Activated CD8-positive, alpha-beta memory T cell treated with anti-CD3 and anti-CD28 coated beads for 36 hours (primary cell): ENCODE results near the gene AASS. TPM values are rescaled to one million over a fixed set of nuclear protein-coding genes. Genes with fewer than 3 reads are reported as not detected.

Source experiments
- CTCF ChIA-PET: fragments of 350-600 bp; sonication (Branson Sonifier 250); formaldehyde crosslinking; loops from one replicate; lab custom pipeline; 2021; ENCODE audit warnings: antibody characterized with exemption; lab: Charles Lee
- POLR2A ChIA-PET: fragments of 350-600 bp; sonication (Branson Sonifier 250); formaldehyde crosslinking; loops from one replicate; lab custom pipeline; 2021; ENCODE audit warnings: antibody characterized with exemption; lab: Charles Lee
- total RNA-seq, 2 experiments: library from RNA; stranded (reverse); gene quantifications; one replicate each; pipeline ENCODE4 v1.2.3, GENCODE V29; 2021

The AASS gene
- total RNA-seq, 2 experiments from 2014 or later = 1.4 TPM

- ChIA-PET POLR2A (no interaction called here), CTCF (no interaction called here)
Observed at GRCh38 chr7:122056977-122057376, 87.1 kb downstream of the AASS start.

GRCh38 chr7:122055073-122055472 lies 89.0 kb downstream of the AASS start:
- CTCF ChIA-PET = no interaction called here

DNA sequence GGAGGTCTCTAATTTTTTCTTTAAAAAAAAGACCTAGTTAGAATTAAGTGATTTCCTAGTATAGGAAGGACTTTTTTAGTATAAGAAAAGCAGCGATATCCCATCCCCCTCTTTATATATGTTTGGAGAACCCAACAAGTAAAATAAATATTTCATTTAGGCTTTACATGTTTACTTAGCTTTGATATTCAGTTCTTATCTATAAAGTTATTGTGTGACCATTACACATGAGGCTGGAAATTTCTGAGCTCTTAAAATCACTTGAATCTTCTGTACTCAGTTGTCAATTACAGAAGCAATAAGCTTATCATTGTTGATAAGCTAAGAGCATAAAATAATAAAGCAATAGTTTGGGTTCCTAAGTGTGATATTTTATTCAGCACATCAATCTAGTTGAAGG lies 89.7 kb downstream of the AASS start:
- CTCF ChIA-PET = no interaction called here
- POLR2A ChIA-PET = no interaction called here

More at GRCh38 chr7:122055073-122055472, 89.0 kb downstream of the AASS start:
- POLR2A ChIA-PET = no interaction called here

DNA sequence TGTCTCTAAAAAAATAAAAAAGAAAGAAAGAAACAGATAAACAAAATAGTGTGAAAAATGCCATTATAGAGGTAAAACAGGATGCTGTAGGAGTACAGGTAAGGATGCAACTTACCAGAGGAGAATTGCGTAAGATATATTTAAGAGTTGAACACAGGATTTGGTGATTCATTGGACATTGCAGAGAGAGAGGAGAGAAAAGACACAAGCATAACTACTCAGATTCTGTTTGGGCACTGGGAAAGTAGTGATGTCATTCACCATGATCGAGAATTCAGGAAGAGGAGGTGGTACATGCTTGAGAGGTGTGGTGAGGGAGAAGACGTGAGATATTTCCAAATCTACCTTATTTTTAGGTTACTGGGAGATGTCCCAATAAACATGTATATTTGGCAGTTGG lies 97.6 kb downstream of the AASS start:
- CTCF ChIA-PET = no interaction called here
- POLR2A ChIA-PET = no interaction called here

DNA sequence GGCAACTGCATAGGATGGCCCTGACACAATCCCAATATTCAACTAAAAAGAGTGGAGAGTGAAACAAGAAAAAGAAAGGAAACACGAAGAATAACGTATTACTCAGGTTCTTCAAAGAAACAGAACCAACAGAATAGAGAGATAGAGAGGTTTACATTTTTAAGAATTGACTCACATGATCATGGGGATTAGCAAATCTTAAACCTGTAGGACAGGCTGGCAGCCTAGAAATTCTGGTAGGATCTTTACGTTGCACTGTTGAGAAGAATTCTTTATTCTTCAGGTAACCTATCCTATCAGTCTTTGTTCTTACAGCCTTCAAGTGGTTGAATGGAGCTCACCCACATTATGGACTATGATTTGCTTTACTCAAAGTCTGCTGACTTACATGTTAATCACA lies 103.9 kb downstream of the AASS start:
- ChIA-PET CTCF (no interaction called here), POLR2A (no interaction called here)

DNA sequence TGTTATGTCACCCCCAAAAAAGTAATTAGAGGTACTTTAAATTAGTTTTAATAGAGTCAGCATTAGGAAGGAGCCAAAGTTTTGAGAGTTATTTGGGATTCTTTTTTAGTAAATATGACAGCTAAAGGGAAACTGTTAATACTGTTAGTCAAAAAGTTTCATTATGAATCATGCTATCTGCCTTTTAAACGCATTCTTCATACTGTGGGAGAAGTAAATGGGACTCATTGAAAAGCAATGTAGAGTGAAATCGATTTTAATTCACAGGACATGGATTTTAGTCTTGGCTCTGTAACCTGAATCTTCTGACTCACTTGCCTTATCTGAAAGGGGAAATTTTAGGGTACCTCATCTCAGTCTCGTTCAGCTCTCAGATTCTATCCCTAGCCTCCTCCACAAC lies 105.1 kb downstream of the AASS start:
- POLR2A ChIA-PET = no interaction called here
- CTCF ChIA-PET = interaction anchor here (0.7 kb wide), 1 partner anchor 462 kb away, joined by 4 read pairs; no protein-coding TSS in a partner anchor

- ChIA-PET POLR2A (no interaction called here), CTCF (interaction anchor here (0.7 kb wide), 1 partner anchor 461 kb away, joined by 4 read pairs; no protein-coding TSS in a partner anchor)
Observed at GRCh38 chr7:122038134-122038533, 105.9 kb downstream of the AASS start.

DNA sequence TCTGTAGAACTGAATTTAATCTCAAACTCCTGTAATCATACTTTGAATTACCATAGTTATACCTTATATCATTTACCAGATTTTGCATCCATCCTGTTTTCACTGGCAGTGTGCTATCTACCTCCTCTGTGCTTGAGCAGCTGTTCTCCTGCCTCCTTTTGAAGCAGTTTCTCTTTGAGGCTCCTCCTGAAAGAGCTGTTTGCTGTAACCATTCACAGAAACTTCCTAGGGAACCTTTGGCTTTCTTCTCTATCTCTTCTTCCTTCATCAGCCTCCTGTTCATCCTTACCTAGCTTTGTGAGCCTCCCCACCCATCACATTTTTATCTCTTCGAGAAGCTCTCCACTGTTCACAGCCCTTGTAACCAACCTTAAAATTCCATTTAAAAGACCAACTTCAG lies 108.2 kb downstream of the AASS start:
- POLR2A ChIA-PET = no interaction called here
- CTCF ChIA-PET = no interaction called here

DNA sequence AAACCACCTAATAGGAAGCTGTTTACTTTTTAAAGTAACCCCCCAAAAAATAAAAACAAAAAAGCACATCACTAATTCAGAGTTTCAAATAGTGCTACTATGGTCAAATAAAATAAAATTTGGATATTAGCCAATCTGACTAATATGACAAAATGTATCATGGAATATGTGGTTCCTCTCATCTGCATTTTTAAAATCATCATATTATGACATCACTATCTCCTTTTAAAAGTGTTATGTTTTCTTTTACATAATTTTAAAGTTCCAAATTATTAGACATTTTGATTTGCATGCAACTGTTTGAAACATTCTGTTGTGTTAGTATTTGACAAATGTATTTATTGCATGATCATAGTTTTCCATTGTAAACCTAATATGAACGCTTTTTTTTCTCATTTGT lies 110.4 kb downstream of the AASS start:
- ChIA-PET POLR2A (no interaction called here), CTCF (no interaction called here)

- ChIA-PET POLR2A (no interaction called here), CTCF (no interaction called here)
Observed at GRCh38 chr7:122027058-122027457, 117.0 kb downstream of the AASS start.

Other genes starting within 250 kb of the AASS start
- not detected for gene FEZF1, start 160.5 kb upstream of the AASS start, total RNA-seq